HG02759 (cell line): ENCODE measurements around the gene GGT6.
"Not testable (repeated sequence)": the region's sequence is repeated elsewhere in the genome, so short reads cannot be mapped to it uniquely, and the experiment has no call there.

Experiments
- ATAC-seq: cut with Tn5 transposase; IDR thresholded peaks from one replicate; pipeline ENCODE4 v1.9.1; 2021; ENCODE audit warnings: mild to moderate bottlenecking, moderate library complexity; ENCODE audit not compliant: unreplicated experiment

GGT6 gene

DNA sequence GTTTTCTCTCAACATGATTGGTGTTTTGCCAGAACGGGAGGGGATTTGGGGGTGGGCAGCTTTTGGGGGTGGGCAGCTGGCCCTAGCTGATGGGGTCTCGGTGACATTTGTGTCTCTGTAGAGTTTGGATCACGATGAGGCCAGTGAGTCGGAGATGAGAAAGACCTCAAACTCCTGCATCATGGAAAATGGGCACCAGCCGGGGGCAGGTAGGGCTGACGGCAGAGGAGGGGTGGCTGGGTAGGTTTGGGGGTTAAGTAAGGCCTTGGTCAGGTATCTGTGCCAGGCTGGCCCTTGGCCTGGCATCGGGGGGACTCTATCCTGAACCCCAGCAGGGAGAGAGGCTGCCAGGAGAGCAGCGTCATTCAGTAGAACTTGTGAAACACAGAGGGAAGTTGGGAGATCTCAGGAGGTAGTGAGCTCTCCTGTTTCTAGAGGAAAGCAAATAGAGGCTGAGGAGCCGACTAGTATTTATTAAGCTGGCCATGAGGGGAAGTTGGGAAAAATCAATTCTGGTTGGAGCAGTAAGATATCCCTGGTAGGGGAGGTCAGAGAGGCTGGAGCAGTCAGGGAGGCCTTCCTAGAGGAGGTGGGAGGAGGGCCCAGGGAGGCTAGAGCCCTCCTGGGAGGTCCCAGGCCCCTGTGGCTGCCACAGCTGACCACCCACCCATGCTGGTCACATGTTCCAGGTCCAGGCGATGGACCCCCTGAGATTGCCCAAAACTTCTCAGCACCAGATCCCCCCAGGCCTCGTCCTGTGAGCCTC is 32.0 kb upstream of the GGT6 start:
- no peak for ATAC-seq

DNA sequence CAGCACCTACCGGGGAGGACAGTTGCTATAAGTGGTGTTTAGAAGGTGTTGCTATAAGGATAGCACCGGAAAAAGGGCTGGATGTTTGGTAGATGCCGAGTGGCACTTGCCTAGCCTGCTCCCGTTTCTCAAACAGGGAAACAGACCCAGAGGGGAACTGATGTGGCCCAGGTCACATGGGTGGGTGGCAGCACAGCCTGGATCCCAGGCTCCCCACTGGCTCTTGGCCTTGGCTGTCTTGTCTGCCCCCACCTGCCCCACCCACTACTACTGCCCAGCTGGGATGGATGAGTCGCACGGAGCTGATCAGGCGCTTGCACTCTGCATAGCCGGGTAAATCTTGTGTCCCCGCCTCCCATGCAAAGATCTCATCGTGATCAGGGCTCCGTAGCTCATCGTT is 31.2 kb upstream of the GGT6 start:
- no peak for ATAC-seq

DNA sequence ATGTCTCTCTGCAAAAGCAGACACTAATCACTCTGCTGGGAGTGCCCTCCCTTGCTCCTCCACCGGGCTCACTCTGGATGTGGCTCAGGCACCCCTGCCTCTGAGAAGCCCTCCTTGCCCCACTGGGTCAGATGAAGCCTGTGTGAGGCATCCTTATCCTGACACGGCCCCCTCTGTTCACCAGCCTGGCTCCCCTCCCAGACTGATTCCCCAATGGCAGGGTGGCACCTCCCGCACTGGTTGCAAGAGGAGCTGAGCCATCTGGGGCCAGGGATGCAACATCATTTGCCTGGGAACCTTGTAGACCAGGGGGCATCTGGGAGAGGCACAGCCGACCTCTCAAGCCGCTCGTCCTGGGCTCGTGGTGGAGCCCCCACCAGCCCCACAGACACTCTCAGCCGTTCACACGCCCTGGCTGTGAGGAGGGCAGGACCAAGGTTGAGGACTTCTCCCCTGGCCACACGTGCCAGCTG is 30.6 kb upstream of the GGT6 start:
- no peak for ATAC-seq

DNA sequence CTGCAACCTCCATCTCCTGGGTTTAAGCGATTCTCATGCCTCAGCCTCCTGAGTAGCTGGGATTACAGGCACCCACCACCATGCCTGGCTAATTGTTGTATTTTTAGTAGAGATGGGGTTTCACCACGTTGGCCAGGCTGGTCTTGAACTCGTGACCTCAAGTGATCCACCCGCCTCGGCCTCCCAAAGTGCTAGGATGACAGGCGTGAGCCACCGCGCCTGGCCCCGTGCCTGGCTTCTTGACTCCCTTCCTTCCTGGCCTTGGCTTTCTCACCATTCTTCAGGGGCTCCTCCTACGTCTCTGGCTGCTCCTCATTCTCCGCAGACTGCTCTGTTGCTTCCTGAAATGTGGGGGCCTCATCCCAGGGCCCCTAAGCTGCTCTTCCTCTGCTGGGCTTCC is 29.7 kb upstream of the GGT6 start:
- ATAC-seq = not testable (repeated sequence)

DNA sequence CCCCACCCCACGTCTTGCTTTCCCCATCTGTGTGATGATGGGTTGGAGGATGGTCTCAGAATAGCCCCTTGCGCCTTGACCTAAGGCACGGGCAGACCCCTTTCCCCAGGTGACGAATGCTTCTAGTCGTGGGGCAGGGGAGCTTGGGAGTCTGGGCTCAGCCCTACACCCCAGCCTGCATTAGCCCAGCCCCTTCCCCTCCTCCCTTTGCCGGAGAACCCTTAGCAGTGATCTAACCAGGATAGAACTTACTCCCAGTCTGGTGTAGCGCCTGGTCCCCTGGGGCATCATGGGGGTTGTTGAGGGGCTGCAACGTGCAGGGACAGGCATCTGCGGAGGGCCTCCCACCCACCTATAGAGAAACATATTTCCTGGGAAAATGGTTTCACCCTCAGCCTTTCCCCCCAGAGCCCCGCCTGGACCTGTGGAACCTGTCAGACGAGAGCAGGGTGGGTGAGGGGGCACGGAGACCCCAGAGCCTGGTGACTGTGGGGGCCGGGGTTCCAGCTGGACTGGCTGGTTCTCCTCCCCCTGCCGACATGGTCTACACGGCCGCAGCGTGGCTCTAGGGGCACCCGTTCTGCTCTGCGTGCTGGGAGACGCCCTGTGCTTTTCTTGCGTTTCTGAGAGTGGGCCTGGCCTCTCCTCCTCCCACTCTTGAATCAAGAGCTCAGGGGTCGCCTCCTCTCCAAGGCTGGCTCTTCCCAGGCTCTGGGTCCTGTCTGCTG is 28.7 kb upstream of the GGT6 start:
- ATAC-seq = no peak

DNA sequence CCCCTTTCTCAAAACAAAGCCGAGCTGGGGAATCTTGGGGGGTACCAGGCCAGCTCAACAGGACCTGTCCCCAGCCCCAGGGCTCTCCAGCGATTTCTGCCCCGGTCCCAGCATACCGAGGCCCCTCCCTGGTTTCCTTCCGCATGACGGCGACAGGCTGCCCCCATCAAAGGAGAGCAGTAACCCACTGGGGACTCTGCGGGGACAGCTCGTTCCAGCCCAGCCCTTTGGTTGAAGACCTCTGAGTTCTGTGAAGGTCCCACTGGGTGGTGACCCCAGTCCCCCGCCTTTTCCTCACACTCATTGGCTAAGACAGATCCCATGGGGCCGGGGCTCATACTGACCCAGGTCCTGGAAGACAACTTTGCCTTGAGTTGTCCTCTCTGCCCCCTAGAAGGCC is 28.0 kb upstream of the GGT6 start:
- no peak for ATAC-seq

DNA sequence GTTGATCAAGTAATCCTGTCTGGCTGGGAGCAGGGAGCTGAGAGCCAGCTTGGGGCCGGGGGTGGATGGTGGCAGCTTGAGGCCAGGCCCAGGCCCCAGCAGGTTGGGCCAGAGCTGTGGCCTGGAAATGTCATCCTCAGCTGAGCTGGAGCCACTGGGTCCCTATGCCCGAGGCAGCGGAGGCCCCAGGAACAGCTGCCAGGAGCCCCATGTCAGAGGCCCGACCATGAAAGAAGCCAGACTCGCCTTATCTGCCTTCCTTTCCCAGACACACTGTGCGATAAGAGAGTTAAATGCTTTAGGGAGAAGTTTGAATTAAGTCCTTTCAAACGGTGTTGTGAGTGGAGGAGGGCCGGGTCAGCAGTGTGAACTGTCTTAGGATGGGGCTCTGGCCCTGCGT is 27.4 kb upstream of the GGT6 start:
- ATAC-seq = no peak

DNA sequence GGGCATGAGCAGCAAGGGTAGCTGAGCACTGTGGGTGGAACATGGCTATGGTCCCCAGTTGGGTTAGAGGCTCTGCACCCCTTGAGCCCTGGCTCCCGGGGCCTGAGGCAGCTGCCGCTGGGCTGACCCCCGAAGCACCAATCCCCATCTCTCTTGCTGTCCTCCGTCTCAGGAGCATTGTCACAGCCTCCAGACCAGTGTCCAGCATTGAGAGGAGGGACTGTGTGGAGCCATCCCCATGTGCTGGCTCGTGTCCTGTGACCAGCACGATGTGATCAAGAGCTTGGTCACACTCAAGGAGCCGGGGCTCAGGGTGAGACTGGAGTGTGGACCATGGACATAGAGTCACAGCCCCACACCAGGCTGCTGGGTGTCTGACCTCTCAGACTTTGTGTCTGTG is 26.8 kb upstream of the GGT6 start:
- ATAC-seq = no peak

DNA sequence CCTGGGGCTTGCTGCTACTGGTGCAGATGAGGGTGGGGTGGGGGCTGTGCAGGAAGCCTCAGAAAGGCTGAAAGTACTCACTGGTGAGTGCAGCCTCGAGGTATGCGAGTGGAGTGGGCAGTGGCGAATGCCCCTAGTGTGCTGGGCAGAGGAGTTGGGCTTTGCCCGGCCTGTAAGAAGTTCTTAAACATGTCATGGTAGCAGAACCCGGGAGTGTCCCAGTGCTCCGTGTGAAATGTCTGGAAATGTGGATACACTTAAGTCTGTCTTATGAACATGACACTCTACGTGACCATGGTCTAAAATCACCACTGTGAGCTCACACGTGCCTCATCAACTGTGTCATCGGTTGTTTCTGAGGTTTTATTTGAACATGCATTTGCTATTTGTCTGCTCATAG is 25.7 kb upstream of the GGT6 start:
- no peak for ATAC-seq

DNA sequence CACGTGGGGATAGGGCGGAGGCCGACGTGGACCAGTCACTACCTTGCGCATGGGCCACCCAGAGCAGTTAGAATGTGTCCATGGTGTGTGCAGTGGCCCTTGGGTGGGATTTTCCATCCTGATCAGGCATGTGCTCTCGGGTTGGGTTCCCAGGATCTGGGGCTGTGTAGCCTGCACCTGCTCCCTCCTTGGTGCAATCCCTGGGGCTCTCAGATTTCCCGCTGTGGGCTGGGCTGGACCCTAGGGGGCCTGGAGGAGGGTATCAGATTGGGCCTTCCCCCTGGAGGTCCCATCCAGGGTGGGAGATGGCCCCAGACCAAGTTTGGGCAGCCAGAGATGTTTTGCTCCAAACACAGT is 25.2 kb upstream of the GGT6 start:
- ATAC-seq = no peak

DNA sequence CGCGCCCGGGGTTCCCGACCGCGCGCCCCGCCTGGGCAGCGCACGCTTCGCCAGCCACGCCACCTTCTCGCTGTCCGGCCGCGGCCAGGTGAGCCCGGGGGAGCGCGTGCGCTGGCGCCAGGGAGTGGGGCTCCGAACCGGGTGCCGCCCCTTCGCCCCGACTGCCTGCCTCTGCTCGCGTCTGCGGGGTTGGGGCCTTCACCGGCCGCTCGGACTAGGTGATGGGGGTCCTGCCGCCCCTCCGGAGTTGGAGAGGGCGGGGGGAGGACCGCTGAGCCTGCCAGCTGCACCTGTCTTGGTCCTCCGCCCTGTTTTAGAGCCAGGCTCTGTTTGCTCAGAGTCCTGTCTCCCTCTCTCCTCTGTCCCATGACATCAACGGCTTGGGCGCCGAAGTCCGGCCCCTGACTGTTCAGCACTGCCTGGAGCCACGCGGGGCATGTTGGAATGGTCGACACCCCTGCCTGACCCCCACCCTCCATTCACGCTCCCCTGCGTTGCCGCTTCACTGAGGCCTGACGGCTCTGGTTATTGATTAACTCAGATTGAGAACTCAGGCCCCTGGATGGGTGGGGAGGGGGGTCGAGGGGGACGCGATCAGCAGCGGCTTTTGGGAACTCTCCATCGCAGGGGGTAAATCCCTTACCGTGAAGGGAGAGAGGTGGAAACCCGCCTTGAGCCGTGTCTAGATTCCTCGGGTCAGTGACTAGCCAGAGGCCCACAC is 24.7 kb upstream of the GGT6 start:
- no peak for ATAC-seq

DNA sequence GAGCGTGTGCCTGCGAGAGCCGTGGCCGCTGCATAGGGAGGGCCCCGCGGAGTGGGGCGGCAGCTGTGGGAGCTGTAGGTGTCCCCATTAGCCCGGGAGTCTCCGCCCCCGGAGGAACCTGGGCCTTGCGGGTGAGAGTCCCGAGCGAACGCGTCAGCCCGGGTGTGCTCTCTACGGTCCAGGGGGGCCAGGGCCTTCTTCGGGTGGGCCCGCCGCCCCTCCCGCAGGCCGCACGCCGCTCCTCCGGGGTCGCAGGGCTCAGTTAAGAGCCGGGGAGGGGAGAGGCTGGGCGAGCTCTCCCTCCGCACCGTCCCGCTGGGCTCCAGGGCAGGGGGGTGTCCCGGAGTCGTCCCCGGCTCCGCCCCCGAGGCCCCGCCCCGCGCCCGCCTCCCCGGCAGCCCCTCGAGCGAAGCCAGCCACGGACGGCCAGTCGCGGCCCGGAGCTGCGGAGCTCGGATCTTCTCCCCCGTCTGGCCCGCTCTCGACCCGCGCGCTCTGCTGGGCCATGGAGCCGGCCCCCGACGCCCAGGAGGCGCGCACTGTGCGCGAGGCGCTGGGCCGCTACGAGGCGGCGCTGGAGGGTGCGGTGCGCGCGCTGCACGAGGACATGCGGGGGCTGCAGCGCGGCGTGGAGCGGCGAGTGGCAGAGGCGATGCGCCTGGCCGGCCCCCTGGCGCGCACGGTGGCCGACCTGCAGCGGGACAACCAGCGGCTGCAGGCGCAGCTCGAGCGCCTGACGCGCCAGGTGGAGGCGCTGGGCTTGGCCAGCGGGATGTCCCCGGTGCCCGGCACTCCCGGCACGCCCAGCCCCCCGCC is 23.9 kb upstream of the GGT6 start, which contains the start of gene SMTNL2:
Gene SMTNL2, plus strand, starts transcription at position 429 of the 816 bp plus-strand sequence. Its CDS starts 77 bp downstream, at position 506.
- ATAC-seq = no peak

DNA sequence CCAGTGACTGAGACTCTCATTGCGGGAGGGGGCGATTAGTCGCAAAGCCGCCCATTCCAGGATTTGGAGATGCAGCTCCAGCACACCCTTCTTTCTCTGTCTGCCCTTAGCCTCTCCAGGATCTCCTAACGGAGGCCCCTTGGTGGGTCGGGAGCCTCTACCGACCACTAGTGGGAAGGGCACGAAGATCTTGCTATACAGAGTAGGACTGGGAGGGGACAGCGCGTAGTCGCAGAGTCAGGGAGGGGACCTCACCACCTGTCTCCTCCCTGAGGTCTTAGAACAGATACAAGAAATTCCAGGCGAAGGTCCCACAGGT is 23.4 kb upstream of the GGT6 start:
- ATAC-seq = no peak

DNA sequence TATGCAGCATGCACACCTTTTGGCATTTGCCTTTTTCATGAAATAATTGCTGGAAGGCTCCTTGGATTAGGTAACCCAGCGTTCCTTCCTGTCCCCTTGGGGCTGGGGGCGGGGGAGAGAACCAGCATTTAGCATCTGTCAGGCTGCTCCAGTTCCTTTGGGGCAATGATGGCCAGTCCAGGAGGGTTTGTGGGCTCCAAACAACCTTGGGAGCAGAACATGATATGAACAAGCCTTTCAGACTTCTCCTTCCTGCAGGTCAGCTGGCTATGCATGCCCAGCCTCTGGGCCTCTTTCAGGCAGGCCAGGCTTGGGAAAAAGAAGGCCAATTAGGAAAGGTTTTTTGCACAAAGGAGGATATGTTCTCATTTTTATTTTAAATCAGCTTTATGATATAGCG is 22.8 kb upstream of the GGT6 start:
- ATAC-seq = no peak

DNA sequence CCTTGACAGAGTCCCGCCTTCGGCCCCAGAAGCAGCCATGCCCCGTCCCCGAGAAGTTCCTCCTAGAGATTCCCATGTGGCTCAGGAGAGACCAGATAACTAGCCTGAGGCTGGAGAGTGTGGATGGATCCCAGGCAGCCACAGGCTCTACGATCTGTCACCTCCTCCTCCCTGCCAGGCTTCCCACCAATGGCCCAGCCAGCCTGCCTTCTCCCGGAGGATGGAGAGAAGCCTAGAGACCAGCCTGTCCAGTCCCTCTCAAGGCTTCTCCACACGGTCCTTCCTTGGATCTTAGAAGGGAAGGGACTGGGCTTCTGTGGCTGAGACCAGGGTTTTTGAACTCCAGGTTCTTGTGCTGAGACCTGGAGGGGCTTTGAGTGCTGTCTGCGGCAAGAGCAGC is 22.3 kb upstream of the GGT6 start:
- no peak for ATAC-seq

DNA sequence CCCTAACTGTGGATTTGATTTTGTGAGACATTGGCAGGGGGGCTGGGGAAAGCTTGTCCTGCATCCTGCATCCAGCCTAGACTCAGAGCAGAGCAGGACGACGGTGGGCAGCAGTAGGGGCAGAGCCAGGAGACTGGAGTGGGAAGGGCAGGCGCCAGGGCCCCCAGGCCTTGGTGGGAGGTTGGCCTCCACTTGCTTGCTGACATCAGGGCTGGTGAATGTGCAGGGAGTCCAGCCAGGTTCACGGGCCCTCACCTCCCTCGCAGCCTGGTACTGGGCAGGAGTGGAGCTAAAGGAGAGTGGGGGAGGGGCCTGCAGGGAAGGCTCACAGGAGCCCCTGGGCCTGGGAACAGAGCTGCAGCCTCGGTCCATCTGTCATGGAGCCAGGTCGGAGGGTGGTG is 21.7 kb upstream of the GGT6 start:
- ATAC-seq = no peak

DNA sequence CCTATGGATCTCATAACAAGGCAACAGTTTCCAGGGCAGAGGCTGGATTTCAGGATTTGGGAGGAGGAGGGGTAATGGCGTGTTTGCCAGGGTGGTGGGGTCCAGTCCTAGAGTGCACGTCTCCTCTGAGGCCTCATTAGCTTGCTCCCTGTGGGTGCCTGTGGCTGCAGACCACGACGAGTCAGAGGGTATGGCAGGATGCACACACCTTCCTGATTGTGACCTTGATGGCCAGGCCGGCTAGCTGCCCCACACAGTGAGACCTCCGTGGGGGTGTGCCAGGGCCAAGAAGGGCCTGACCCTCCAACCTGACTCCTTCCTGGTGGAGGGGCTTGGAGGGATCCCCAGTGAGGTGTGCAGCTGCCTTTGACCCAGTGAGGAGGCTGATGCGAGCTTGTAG is 19.9 kb upstream of the GGT6 start:
- ATAC-seq = no peak

DNA sequence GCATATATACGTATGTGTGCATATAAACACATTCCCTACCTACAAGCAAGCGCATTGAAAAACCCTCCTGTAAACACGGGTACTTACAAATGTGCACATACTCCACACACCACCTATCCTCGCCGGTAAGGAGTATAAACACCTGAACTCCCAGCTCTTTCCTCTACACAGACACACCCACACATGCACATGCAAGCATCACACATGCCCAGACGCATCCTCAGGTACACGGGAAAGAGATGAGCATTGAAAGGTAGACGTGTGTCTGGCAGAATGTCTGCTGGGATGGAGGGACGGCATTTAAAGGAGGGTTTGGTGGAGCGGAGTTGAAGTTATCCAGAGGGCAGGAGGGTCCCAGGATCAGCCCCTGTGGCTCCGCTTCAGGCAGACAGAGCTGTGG is 19.3 kb upstream of the GGT6 start:
- ATAC-seq = no peak

DNA sequence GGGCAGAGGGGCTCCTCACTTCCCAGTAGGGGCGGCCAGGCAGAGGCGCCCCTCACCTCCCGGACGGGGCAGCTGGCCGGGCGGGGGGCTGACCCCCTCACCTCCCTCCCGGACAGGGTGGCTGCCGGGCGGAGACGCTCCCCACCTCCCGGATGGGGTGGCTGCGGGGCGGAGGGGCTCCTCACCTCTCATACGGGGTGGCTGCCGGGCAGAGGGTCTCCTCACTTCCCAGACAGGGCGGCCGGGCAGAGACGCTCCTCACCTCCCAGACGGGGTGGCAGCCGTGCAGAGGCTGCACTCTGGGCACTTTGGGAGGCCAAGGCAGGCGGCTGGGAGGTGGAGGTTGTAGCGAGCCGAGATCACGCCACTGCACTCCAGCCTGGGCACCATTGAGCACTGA is 18.0 kb upstream of the GGT6 start:
- ATAC-seq = not testable (repeated sequence)

DNA sequence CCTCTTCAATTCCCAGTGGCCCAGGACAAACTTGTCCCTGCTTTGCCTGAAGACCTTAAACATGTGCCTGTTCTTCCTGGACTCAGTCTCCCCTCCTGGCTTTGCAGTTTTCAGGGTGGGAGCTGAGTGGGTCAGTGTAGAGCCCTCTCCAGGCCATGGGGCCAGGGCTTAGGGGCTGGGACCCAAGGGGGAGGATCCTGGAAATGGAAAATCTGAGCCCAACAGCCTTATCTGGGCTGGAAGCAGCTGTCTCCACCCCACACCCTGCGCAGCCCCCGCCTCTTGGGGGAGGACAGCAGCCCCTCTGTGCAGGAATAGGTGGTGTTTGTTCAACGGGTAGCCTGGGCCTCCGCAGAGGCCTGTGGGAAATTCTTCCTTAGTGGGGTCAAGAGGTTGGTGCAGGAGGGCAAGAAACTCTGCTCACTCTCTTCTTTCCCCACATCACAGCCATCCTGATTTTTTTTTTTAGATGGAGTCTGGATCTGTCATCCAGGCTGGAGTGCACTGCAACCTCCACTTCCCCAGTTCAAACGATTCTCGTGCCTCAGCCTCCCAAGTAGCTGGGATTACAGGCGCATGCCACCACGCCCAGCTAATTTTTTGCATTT is 17.1 kb upstream of the GGT6 start:
- ATAC-seq = no peak
